K562 (cell line): Measurements from ENCODE around the gene YOD1. TPM values are rescaled to one million over a fixed set of nuclear protein-coding genes. Genes with fewer than 3 reads are reported as not detected.

Experiments
- BACH1 ChIP-seq: fragments of 200-800 bp; sonication (Bioruptor generic); IDR thresholded peaks from 2 replicates; pipeline ENCODE4 v1.6.1; 2016; ENCODE audit warnings: missing genetic modification characterization, missing compliant biosample characterization
- CBX8 ChIP-seq: fragments of 200-600 bp; sonication (generic); IDR thresholded peaks from 2 replicates; pipeline ENCODE4 v1.6.1; 2012; ENCODE audit warnings: borderline replicate concordance, mixed run types, low read depth, mild to moderate bottlenecking, moderate library complexity, mixed read lengths, low read length, control low read depth, inconsistent platforms; ENCODE audit not compliant: poor library complexity, severe bottlenecking; ENCODE audit errors: extremely low read depth
- CTCFL ChIP-seq: IDR thresholded peaks from 2 replicates; pipeline ENCODE4 v1.6.1; 2011; ENCODE audit warnings: borderline replicate concordance, low read depth, mild to moderate bottlenecking, moderate library complexity, low read length; ENCODE audit not compliant: insufficient read depth, poor library complexity, severe bottlenecking
- DLX4 ChIP-seq: fragments of 250-450 bp; sonication (Bioruptor Pico); IDR thresholded peaks from 2 replicates; pipeline ENCODE4 v1.6.1; 2021; ENCODE audit warnings: mild to moderate bottlenecking
- HCFC1 ChIP-seq: IDR thresholded peaks from 2 replicates; pipeline ENCODE4 v1.6.1; 2012; ENCODE audit warnings: low read depth, low read length, improper control_type of control experiment
- KAT8 ChIP-seq: fragments of 450-650 bp; IDR thresholded peaks from 2 replicates; pipeline ENCODE4 v1.6.1; 2016; ENCODE audit warnings: low read depth, mild to moderate bottlenecking
- MNT ChIP-seq, 2 experiments: fragments of 450-650 bp; conservative IDR thresholded peaks; 2 replicates each; pipeline ENCODE4 v1.6.1; 2017; ENCODE audit warnings: mild to moderate bottlenecking in 2 of 2, moderate library complexity in 2 of 2
- PHB ChIP-seq: fragments of 250-450 bp; sonication (Bioruptor Pico); IDR thresholded peaks from 2 replicates; pipeline ENCODE4 v1.5.0; 2021
- PHB2 ChIP-seq: fragments of 450-650 bp; IDR thresholded peaks from 2 replicates; pipeline ENCODE4 v1.6.1; 2017; ENCODE audit warnings: low read depth
- SFPQ ChIP-seq: fragments of 200-400 bp; formaldehyde crosslinking; IDR thresholded peaks from 2 replicates; pipeline ENCODE4 v1.6.1; 2017; ENCODE audit warnings: mild to moderate bottlenecking, low read depth, low read length, moderate library complexity
- ZNF23 ChIP-seq: fragments of 250-450 bp; sonication (Bioruptor Pico); IDR thresholded peaks from 2 replicates; pipeline ENCODE4 v1.4.0; 2020; ENCODE audit warnings: mild to moderate bottlenecking
- ZNF280A ChIP-seq: fragments of 450-650 bp; IDR thresholded peaks from 2 replicates; pipeline ENCODE4 v1.6.1; 2018; ENCODE audit warnings: mild to moderate bottlenecking, low read depth; ENCODE audit not compliant: partially characterized antibody
- ZNF408 ChIP-seq: fragments of 250-450 bp; sonication (Bioruptor Pico); IDR thresholded peaks from 2 replicates; pipeline ENCODE4 v1.4.0; 2020; ENCODE audit warnings: low read depth, mild to moderate bottlenecking, moderate library complexity
- ZNF41 ChIP-seq: fragments of 250-450 bp; sonication (Bioruptor Pico); conservative IDR thresholded peaks from 2 replicates; pipeline ENCODE4 v1.4.0; 2020; ENCODE audit warnings: mild to moderate bottlenecking
- ZNF445 ChIP-seq: fragments of 250-450 bp; sonication (Bioruptor Pico); IDR thresholded peaks from 2 replicates; pipeline ENCODE4 v1.4.0; 2020; ENCODE audit warnings: low read depth, mild to moderate bottlenecking, moderate library complexity
- ZNF449 ChIP-seq: fragments of 250-450 bp; sonication (Bioruptor Pico); IDR thresholded peaks from 2 replicates; pipeline ENCODE4 v1.8.0; 2022; ENCODE audit warnings: moderate library complexity, mild to moderate bottlenecking, inconsistent platforms
- polyA plus RNA-seq, 8 experiments: library from polyadenylated mRNA; depleted of rRNA in 4 of 8; stranded (reverse) in 5 of 8; unstranded in 3 of 8; fragments of >200 nt; fragmentation: Nextera tagmentation in 2 of 8; fragmentation: Illumina TruSeq in 1 of 8; extraction: Ambion mirVana in 2 of 8; extraction: Trizol in 1 of 8; gene quantifications; 2 replicates each; pipeline versions ENCODE4 v1.2.1 to v1.2.3, GENCODE V29; 2011 to 2014; ENCODE audit warnings: inconsistent platforms in 1 of 8, missing spikeins in 1 of 8
- total RNA-seq, 7 experiments: library from RNA; depleted of rRNA in 6 of 7; stranded (reverse); fragments of >200 nt in 6 of 7; fragmentation: Illumina TruSeq in 2 of 7; extraction: Trizol in 2 of 7; gene quantifications; 2 replicates each; pipeline versions ENCODE4 v1.2.1 to v1.2.3, GENCODE V29; 2011 to 2021; ENCODE audit warnings: low replicate concordance in 1 of 7

Gene YOD1
- total and polyA plus RNA-seq, 9 of the 15 experiments (the other 6 are each of a cell fraction or from before 2014, with no cell fraction given): 18.2 to 78.1 (median 46.9) TPM

- no peak for TF ChIP-seq CTCFL
- peak; percentile 98 for TF ChIP-seq ZNF41
- peak; percentile 97 for TF ChIP-seq BACH1
- no peak for TF ChIP-seq DLX4
- no peak for TF ChIP-seq HCFC1
- no peak for TF ChIP-seq KAT8
- TF ChIP-seq ZNF408 (CRISPR knock-in tag): no peak
- TF ChIP-seq PHB2: peak; percentile 99
- TF ChIP-seq ZNF280A: no peak
- peak; percentile 78 to 89 for TF ChIP-seq MNT (conservative IDR thresholded peaks at IDR 0.05)
- no peak for TF ChIP-seq SFPQ
- peak; percentile 83 for TF ChIP-seq ZNF445 (CRISPR knock-in tag)
- peak; percentile 99 for TF ChIP-seq ZNF449
- peak; percentile 90; the same call in 1 of the 2 replicates for TF ChIP-seq PHB (CRISPR knock-in tag)
- TF ChIP-seq CBX8: no peak
- peak; percentile 92 for TF ChIP-seq ZNF23
Observed at GRCh38 chr1:207024202-207025145, 26.5 kb downstream of the YOD1 start (continued).
